ENCODE results near the gene SH3RF3.

GRCh38 chr2:109160714-109161440 lies 31.9 kb downstream of the SH3RF3 start:
- TF ChIP-seq, protein P1, sequence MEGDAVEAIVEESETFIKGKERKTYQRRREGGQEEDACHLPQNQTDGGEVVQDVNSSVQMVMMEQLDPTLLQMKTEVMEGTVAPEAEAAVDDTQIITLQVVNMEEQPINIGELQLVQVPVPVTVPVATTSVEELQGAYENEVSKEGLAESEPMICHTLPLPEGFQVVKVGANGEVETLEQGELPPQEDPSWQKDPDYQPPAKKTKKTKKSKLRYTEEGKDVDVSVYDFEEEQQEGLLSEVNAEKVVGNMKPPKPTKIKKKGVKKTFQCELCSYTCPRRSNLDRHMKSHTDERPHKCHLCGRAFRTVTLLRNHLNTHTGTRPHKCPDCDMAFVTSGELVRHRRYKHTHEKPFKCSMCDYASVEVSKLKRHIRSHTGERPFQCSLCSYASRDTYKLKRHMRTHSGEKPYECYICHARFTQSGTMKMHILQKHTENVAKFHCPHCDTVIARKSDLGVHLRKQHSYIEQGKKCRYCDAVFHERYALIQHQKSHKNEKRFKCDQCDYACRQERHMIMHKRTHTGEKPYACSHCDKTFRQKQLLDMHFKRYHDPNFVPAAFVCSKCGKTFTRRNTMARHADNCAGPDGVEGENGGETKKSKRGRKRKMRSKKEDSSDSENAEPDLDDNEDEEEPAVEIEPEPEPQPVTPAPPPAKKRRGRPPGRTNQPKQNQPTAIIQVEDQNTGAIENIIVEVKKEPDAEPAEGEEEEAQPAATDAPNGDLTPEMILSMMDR (IDR thresholded peaks at IDR 0.05), result no peak
- TF ChIP-seq POLR2AphosphoS5 (IDR thresholded peaks at IDR 0.05; ENCODE audit: low read depth, low read length) (no peak), TCF7L2 (IDR thresholded peaks at IDR 0.05; ENCODE audit: low read depth, low read length) (no peak)
- TF ChIP-seq, protein P2, sequence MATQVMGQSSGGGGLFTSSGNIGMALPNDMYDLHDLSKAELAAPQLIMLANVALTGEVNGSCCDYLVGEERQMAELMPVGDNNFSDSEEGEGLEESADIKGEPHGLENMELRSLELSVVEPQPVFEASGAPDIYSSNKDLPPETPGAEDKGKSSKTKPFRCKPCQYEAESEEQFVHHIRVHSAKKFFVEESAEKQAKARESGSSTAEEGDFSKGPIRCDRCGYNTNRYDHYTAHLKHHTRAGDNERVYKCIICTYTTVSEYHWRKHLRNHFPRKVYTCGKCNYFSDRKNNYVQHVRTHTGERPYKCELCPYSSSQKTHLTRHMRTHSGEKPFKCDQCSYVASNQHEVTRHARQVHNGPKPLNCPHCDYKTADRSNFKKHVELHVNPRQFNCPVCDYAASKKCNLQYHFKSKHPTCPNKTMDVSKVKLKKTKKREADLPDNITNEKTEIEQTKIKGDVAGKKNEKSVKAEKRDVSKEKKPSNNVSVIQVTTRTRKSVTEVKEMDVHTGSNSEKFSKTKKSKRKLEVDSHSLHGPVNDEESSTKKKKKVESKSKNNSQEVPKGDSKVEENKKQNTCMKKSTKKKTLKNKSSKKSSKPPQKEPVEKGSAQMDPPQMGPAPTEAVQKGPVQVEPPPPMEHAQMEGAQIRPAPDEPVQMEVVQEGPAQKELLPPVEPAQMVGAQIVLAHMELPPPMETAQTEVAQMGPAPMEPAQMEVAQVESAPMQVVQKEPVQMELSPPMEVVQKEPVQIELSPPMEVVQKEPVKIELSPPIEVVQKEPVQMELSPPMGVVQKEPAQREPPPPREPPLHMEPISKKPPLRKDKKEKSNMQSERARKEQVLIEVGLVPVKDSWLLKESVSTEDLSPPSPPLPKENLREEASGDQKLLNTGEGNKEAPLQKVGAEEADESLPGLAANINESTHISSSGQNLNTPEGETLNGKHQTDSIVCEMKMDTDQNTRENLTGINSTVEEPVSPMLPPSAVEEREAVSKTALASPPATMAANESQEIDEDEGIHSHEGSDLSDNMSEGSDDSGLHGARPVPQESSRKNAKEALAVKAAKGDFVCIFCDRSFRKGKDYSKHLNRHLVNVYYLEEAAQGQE (IDR thresholded peaks at IDR 0.05; ENCODE audit: insufficient read depth in 1 of 2, low read depth in 2 of 2, low read length in 1 of 2), result no peak

Measured in Panc1 (cell line).